ENCODE data around the gene TEX261. TPM values are rescaled to one million over a fixed set of nuclear protein-coding genes. Genes with fewer than 3 reads are reported as not detected.
A peak's percentile ranks its signal among the peaks of the same experiment; 100 is the strongest.

TEX261 gene
- total RNA-seq, 4 donors from 2014 or later, result 36.1 to 38.7 (median 37.0) TPM

- DNase-seq (ENCODE audit: low spot score in 2 of 2), result no peak
- H3K4me3 ChIP-seq, result no peak overlapping the region
- 89 to 91% methylated on average over 14 of the region's 14 CpGs for WGBS, 2 donors
- no peak overlapping the region for H3K27ac ChIP-seq
- peaks cover 0 to 46% (median 0%) of the 10 kb centered on the region in 3 donors for H3K36me3 ChIP-seq
- H3K4me1 ChIP-seq, result peaks cover 0 to 34% (median 14%) of the 10 kb centered on the region in 4 donors
- H3K27me3 ChIP-seq, result no peaks in the 10 kb centered on the region
- no peak for TF ChIP-seq CTCF (IDR thresholded peaks at IDR 0.05)
- no peaks in the 10 kb centered on the region for H3K9me3 ChIP-seq
These were observed 12.5 kb downstream of the TEX261 start for GRCh38 chr2:70981866-70982810.

- no peaks in the 10 kb centered on the region for H3K27me3 ChIP-seq
- WGBS, 2 donors, result 81 to 87% methylated on average over 2 of the region's 2 CpGs
- peaks cover 0 to 39% (median 0%) of the 10 kb centered on the region in 3 donors for H3K36me3 ChIP-seq
- TF ChIP-seq EP300 (IDR thresholded peaks at IDR 0.05) (no peak), POLR2A (IDR thresholded peaks at IDR 0.05) (no peak), CTCF (IDR thresholded peaks at IDR 0.05) (no peak)
- peaks cover 0 to 36% (median 14%) of the 10 kb centered on the region in 4 donors for H3K4me1 ChIP-seq
- H3K27ac ChIP-seq, result no peak overlapping the region
- no peaks in the 10 kb centered on the region for H3K9me3 ChIP-seq
- DNase-seq (ENCODE audit: low spot score in 2 of 2), result no peak
- no peak overlapping the region for H3K4me3 ChIP-seq
These were observed 13.3 kb downstream of the TEX261 start for GRCh38 chr2:70981421-70981820.

- Histone ChIP-seq H3K27ac (peak overlapping the region in 2 of 4 donors; percentile 86 to 90), H3K9me3 (no peaks in the 10 kb centered on the region), H3K36me3 (peaks cover 0 to 23% (median 0%) of the 10 kb centered on the region in 3 donors), H3K4me3 (no peak overlapping the region), H3K27me3 (no peaks in the 10 kb centered on the region), H3K4me1 (peaks cover 0 to 29% (median 13%) of the 10 kb centered on the region in 4 donors)
- TF ChIP-seq EP300 (IDR thresholded peaks at IDR 0.05) (no peak), CTCF (IDR thresholded peaks at IDR 0.05) (no peak), POLR2A (IDR thresholded peaks at IDR 0.05) (no peak)
- WGBS, 2 donors, result 97 to 99% methylated on average over 6 to 8 of the region's 9 CpGs
- no peak for DNase-seq (ENCODE audit: low spot score in 2 of 2)
These were observed 15.0 kb downstream of the TEX261 start for GRCh38 chr2:70979626-70980025.

GRCh38 chr2:70979180-70979488 is 15.5 kb downstream of the TEX261 start:
- peak overlapping the region; percentile 48 to 83 (median 54) for H3K4me3 ChIP-seq
- no peak for TF ChIP-seq CTCF (IDR thresholded peaks at IDR 0.05)
- no peak for TF ChIP-seq EP300 (IDR thresholded peaks at IDR 0.05)
- no peak for TF ChIP-seq POLR2A (IDR thresholded peaks at IDR 0.05)
- H3K9me3 ChIP-seq, result no peaks in the 10 kb centered on the region
- no peaks in the 10 kb centered on the region for H3K27me3 ChIP-seq
- H3K36me3 ChIP-seq, result peaks cover 0 to 22% (median 0%) of the 10 kb centered on the region in 3 donors
- H3K4me1 ChIP-seq, result peaks cover 0 to 27% (median 11%) of the 10 kb centered on the region in 4 donors
- 33 to 78% methylated on average over 4 to 15 of the region's 19 CpGs for WGBS, 2 donors
- no peak for DNase-seq (ENCODE audit: low spot score in 2 of 2)
- H3K27ac ChIP-seq, result peak overlapping the region; percentile 73 to 90 (median 84)
